IPS DF 19.7 (cell line): ENCODE measurements around the gene NR2C2.
"Not testable (repeated sequence)": the region's sequence is repeated elsewhere in the genome, so short reads cannot be mapped to it uniquely, and the experiment has no call there.

Experiments used
- DNase-seq: peaks from one replicate; pipeline ENCODE4 v3.0.0-alpha.2; 2013; ENCODE audit warnings: low read depth, low spot score

NR2C2 gene

DNA sequence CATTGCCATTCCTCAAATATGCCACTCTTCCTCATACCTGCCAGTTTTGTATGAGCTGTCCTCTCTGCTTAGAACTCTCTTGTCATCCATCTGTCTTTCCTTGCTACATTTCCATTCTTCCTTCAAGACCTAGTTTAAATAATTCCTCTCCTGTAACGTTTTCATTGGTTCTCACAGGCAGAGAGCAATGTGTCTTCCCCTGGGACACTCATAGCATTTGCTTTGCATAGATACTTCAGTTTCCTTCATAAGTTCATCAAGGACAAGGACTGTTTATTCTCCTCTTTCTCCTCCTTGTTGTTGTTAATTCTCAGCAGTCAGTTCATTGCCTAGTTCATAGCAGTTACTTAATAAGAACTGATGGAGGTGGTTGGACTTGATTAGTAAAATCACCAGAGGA, 10.5 kb downstream of the NR2C2 start:
- DNase-seq = no peak

GRCh38 chr3:14959359-14959943, 12.1 kb downstream of the NR2C2 start:
- DNase-seq = no peak

DNA sequence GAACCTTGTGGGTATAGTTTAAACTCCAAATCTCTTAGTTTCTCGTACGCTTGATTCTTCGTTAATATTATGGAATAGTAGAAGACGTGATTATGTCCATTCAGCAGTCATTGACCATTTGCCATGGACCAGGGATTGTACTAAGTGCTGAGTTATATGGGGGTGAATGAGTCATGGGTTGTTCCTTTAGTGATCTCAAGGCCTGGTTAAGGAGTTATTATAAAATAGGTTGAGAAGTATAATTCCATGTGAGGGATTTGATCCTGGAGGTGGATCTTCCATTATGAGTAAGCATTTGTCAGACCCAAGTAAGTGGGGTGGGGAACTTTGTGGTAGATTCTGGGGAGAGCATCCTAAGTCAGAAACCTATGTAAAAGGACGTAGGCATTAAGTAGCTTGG, 15.4 kb downstream of the NR2C2 start:
- no peak for DNase-seq

- DNase-seq = no peak
Observed at GRCh38 chr3:14967285-14967684, 19.9 kb downstream of the NR2C2 start.

DNA sequence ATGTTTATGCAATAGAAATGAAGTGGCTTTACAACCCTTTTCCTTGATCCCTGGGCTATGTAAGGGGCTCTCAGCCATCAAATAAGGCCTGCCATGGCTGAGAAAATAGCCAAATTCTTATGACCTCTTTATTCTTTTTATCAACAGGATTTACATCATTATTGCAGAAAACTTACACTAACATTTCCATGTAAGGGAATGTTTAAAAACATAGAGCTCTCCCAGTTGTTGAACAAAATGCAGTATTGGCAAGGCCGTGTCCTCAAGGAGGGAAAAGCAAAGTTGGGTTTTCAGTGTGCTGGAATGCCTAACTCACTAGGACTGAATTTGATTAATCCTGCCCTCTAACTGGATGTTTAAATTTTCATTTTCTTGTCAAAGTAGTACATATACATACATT, 22.3 kb downstream of the NR2C2 start:
- no peak for DNase-seq

- no peak for DNase-seq
Observed at GRCh38 chr3:14976317-14976716, 28.9 kb downstream of the NR2C2 start.

GRCh38 chr3:14980689-14981088, 33.3 kb downstream of the NR2C2 start:
- no peak for DNase-seq

GRCh38 chr3:14984581-14985113, 37.3 kb downstream of the NR2C2 start:
- no peak for DNase-seq

DNA sequence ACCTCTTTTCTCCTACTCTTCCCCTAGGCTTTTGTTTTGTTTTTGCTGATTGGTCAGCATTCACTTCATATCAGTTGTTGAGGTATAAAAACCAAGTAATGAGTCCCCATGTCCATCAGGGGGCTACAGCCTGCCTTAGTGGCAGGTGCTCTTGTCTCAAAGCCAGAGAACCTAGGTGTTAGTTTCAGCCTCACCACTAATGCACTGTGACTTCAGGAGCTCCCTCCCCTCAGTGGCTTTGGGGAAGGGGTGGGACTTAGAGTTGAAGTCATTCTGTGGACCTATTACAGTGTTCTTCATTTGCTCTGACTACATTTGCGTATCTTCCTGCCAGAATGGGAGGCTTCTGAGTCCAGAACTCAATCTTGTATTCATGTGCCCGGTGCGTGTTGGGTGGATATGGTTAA, 41.6 kb downstream of the NR2C2 start:
- DNase-seq = peak; percentile 47

- peak; percentile 45 for DNase-seq
Observed at GRCh38 chr3:14989943-14990779, 42.8 kb downstream of the NR2C2 start.

DNA sequence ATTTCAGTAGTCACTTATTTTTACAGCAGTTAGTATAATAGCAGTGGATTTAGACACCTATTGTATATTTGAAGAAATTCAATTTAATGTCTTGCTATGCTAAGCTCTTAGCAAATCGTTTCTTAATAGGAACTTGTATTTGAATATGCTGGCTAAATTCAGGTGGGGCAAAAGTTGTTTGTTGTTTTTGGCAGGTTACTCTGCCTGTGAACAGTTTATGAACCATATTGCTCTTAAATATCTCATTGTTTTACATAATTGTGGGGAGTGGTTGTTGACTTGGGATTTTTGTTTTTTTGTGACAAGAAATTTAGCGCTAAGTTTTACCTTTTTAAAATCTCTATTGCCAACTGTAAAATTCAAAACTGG, 43.4 kb downstream of the NR2C2 start:
- no peak for DNase-seq

GRCh38 chr3:14991151-14991742, 43.9 kb downstream of the NR2C2 start:
- DNase-seq = no peak

- DNase-seq = no peak
Observed at GRCh38 chr3:14991818-14992612, 44.6 kb downstream of the NR2C2 start.

GRCh38 chr3:14997941-14998340, 50.6 kb downstream of the NR2C2 start:
- no peak for DNase-seq

DNA sequence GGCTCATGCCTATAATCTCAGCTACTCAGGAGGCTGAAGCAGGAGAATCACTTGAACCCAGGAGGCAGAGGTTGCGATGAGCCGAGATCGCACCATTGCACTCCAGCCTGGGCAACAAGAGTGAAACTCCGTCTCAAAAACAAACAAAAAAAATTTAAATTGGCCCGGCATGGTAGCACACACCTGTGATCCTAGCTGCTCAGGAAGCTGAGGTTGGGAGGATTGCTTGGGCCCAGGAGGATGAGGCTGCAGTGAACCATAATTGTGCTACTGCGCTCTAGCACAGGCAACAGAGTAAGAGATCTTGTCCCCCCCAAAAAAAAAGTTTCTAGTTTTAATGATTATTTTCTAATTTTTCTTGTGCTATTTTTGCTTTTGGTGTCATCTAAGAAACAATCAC, 51.8 kb downstream of the NR2C2 start:
- DNase-seq = not testable (repeated sequence)

DNA sequence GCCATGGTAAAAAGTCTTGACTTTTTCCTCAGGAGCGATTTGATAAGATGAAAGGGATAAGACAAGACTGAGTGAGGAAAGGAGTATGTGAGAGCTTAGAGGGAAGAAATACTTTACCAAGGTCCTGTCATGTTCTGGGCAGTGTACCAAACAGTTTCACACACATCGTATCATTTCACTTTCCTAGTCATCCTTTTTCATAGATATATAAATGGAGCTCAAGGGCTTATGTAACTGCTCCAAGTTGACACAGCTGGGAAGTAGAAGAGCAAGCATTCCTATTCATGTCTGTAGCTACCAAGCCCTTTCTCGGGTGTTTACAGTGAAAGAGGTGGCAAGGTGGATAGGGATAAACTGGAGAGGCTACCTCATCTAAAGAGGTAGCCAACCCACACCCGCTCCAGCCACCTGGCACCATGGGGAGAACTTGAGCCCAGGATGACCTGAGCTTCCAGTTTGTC, 60.3 kb downstream of the NR2C2 start:
- DNase-seq = no peak

DNA sequence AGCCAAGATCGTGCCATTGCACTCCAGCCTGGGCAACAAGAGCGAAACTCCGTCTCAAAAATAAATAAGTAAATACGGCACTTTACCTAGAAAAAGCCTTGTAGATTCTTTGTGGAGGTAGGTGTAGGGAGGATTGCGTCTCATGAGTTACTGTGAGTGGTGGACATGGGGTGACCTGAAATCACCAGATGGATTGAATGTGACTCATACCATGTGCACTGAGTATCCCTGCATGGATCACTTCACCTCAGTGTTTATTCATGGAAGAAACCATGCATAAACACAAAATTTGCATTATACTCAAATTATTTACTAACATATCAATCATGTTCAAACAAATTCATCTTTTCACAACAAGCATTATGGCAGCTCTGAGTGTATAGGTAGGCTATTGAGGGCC, 61.8 kb downstream of the NR2C2 start:
- no peak for DNase-seq

DNA sequence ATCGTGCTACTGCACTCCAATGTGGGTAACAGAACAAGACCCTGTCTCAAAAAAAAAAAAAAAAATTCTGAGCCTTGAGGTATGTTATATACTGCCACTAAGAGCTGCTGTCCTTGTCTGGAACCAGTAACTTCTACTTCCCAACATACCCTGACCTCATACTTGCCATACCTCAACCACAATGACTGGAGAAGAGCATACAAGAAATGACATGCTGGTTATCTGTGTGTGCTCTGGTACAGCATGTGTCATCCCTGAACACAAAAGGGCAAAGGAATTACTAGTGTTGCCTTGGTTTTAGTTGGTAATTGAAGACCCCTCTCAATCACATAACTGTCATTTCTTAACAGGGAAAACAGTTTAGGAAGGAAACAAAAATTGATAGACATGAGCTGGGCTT, 63.3 kb downstream of the NR2C2 start:
- DNase-seq = no peak

- no peak for DNase-seq
Observed at GRCh38 chr3:15011174-15011573, 63.8 kb downstream of the NR2C2 start.

- DNase-seq = no peak
Observed at GRCh38 chr3:15014606-15015328, 67.4 kb downstream of the NR2C2 start.

DNA sequence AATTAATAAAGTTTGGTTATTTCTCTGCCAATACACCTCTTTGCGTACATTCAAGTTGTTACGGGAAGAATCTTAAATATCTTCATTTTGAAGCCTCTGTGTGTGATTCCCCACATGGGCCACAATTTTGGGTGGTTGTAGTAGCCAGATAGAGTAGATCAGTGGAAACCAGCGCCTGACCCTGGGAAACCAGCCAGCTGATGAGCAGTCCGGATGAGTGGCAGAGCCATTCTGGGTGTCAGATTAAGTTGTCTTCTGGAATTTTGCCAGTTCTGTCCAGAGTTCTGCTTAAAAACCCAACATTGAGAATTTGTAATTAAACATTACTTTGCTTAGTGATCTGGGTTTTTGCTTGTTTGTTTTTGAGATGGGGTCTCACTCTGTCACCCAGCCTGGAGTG, 68.1 kb downstream of the NR2C2 start:
- no peak for DNase-seq
